GM12892 (cell line): ENCODE results near the gene RFNG.

Experiments used
- POLR2A ChIP-seq: IDR thresholded peaks from 2 replicates; pipeline ENCODE4 v1.6.1; 2011; ENCODE audit warnings: low read depth, low read length, control low read depth
- POLR2AphosphoS5 ChIP-seq: IDR thresholded peaks from 2 replicates; pipeline ENCODE4 v1.6.1; 2011; ENCODE audit warnings: low read depth, low read length, control low read depth
- TAF1 ChIP-seq: IDR thresholded peaks from 2 replicates; pipeline ENCODE4 v1.6.1; 2011; ENCODE audit warnings: low read depth, mild to moderate bottlenecking, control low read depth, low read length, borderline replicate concordance

- no peak for TF ChIP-seq TAF1
- TF ChIP-seq POLR2A: no peak
- no peak; the same call in 1 of the 2 replicates for TF ChIP-seq POLR2AphosphoS5
Observed at GRCh38 chr17:82096709-82097183, 45.1 kb upstream of the RFNG start.
